NB4 (cell line): ENCODE data around the gene OR2Z1.

Source experiments
- DNase-seq: peaks from one replicate; pipeline ENCODE4 v3.0.0; 2010; ENCODE audit warnings: low read depth
- H3K4me3 ChIP-seq: one replicate; pipeline ENCODE4 v1.5.1; 2011; ENCODE audit warnings: mild to moderate bottlenecking, low read depth, low read length, moderate library complexity
- CTCF ChIP-seq: IDR thresholded peaks from one replicate; pipeline ENCODE4 v1.5.1; 2012; ENCODE audit warnings: low read depth, low read length
- MAX ChIP-seq: IDR thresholded peaks from 2 replicates; pipeline ENCODE4 v1.6.1; 2011; ENCODE audit warnings: low read depth, low read length
- MYC ChIP-seq: IDR thresholded peaks from 2 replicates; pipeline ENCODE4 v1.6.1; 2011; ENCODE audit warnings: low read depth, low read length
- POLR2A ChIP-seq: IDR thresholded peaks from 2 replicates; pipeline ENCODE4 v1.6.1; 2011; ENCODE audit warnings: mild to moderate bottlenecking; ENCODE audit not compliant: insufficient read length; ENCODE audit errors: extremely low read depth

OR2Z1 gene

GRCh38 chr19:8681345-8682029, 39.9 kb upstream of the OR2Z1 start:
- 0 out of 2 replicates have a peak, but pooled peaks have one; percentile 21 for TF ChIP-seq MAX
- no peak for TF ChIP-seq CTCF
- TF ChIP-seq POLR2A = no peak
- TF ChIP-seq MYC = peak; percentile 73
- DNase-seq = peak; percentile 86
- H3K4me3 ChIP-seq = no peak overlapping the region

GRCh38 chr19:8682472-8682871, 39.0 kb upstream of the OR2Z1 start:
- TF ChIP-seq POLR2A (no peak), MYC (no peak), MAX (no peak), CTCF (no peak)
- DNase-seq = no peak
- H3K4me3 ChIP-seq = no peak overlapping the region

GRCh38 chr19:8682931-8683330, 38.5 kb upstream of the OR2Z1 start:
- no peak for TF ChIP-seq MYC
- no peak for TF ChIP-seq POLR2A
- TF ChIP-seq CTCF = no peak
- no peak for TF ChIP-seq MAX
- DNase-seq = no peak
- H3K4me3 ChIP-seq = no peak overlapping the region

DNA sequence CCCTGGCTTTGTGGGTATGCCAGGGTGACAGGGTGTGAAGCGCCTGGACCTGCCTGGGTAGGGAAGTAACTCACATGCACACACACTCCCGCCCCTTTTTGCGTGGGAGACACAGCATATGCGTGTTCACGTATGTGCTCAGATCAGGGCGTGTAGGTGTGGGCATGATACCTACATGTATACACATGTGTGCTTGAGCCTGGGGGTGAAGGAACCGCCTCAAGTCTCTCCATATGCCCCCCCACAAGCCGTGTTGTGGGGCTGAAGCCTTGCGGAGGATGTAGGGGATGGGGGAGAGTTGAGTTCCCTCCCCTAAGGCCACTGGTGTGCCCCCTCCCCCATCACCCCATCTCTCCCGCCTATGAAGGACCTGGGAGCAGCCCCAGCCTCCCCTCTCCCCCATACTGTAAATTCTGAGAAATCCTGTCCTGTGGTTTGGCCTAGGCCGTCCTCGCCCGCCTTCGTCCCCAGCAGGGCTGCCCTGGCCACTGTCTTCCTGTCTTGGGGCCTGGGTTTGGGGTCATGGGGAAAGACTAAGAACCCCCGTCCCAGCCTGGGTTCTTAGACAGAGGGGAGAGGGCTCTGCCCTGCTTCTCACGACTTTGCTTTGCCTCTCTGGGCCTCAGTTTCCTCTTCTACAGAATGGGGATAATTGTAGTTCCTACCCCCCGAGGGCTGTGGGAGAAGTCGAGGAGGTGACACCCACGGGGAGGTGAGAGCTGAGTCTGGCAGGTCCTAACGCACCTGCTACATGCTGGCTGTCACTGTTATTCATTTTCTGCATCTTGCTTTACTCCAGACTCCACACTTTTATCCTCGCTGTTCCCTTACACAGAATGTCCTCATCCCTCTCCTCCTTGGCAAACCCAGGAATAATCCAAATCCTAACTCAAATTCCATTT, 37.2 kb upstream of the OR2Z1 start:
- TF ChIP-seq POLR2A = no peak
- peak; percentile 62; the same call in 1 of the 2 replicates for TF ChIP-seq MAX
- TF ChIP-seq MYC = no peak; the same call in 1 of the 2 replicates
- no peak for TF ChIP-seq CTCF

GRCh38 chr19:8686549-8686948, 34.9 kb upstream of the OR2Z1 start:
- no peak for DNase-seq
- H3K4me3 ChIP-seq = no peak overlapping the region

More for the DNA sequence above, 37.2 kb upstream of the OR2Z1 start:
- H3K4me3 ChIP-seq = no peak overlapping the region
- peak; percentile 83 for DNase-seq

More at GRCh38 chr19:8686549-8686948, 34.9 kb upstream of the OR2Z1 start:
- TF ChIP-seq MYC = no peak
- no peak for TF ChIP-seq MAX
- no peak for TF ChIP-seq CTCF
- no peak for TF ChIP-seq POLR2A
